Renal pelvis (tissue), 12 donors: ENCODE data around the gene MAP3K8. TPM values are rescaled to one million over a fixed set of nuclear protein-coding genes. Genes with fewer than 3 reads are reported as not detected.

ENCODE experiments used
- DNase-seq: peaks from one replicate; pipeline ENCODE4 v3.0.0-alpha.2; 2013
- long read RNA-seq, 16 experiments: transcript quantifications; one replicate each; lab custom pipeline, GENCODE V29; 2026
- polyA plus RNA-seq, 3 donors: library from polyadenylated mRNA; unstranded; fragments of 120-200 nt; gene quantifications; one replicate each; pipeline ENCODE4 v1.2.1, GENCODE V29; 2013; ENCODE audit not compliant: insufficient read length in 3 of 3

The MAP3K8 gene
- polyA plus RNA-seq = 10 to 100 TPM in 1 of 3 donors, 1 to 10 TPM in 2; 6.3 to 12.3 (median 9.3) TPM
- long read RNA-seq, donor 1, partial matches to known transcripts = 0 of 1 reads
- long read RNA-seq, donor 1, other reads (novel, unspliced or antisense) = 0 of 1 reads
- long read RNA-seq, donor 2, partial matches to known transcripts = 0 of 2 reads
- long read RNA-seq, donor 2, other reads (novel, unspliced or antisense) = 0 of 2 reads
- long read RNA-seq, donor 3 = 0 reads
- long read RNA-seq, donor 4, partial matches to known transcripts = 0 of 1 reads
- long read RNA-seq, donor 4, other reads (novel, unspliced or antisense) = 0 of 1 reads
- long read RNA-seq, donor 5, partial matches to known transcripts = 0 of 1 reads
- long read RNA-seq, donor 5, other reads (novel, unspliced or antisense) = 0 of 1 reads
- long read RNA-seq, donor 6, partial matches to known transcripts = 0 of 1 reads
- long read RNA-seq, donor 6, other reads (novel, unspliced or antisense) = 0 of 1 reads
- long read RNA-seq, donor 7 = 0 reads
- long read RNA-seq, donor 8, partial matches to known transcripts = 0 of 1 reads
- long read RNA-seq, donor 8, other reads (novel, unspliced or antisense) = 0 of 1 reads
- long read RNA-seq, donor 9, partial matches to known transcripts = 0 of 2 reads
- long read RNA-seq, donor 9, other reads (novel, unspliced or antisense) = 0 of 2 reads
- long read RNA-seq, donor 10, partial matches to known transcripts = 0 of 1 reads
- long read RNA-seq, donor 10, other reads (novel, unspliced or antisense) = 0 of 1 reads
- long read RNA-seq, donor 11 = 0 reads
- long read RNA-seq, donor 12, partial matches to known transcripts = 0 of 2 reads
- long read RNA-seq, donor 12, other reads (novel, unspliced or antisense) = 0 of 2 reads
- long read RNA-seq, donor 13 = 0 reads
- long read RNA-seq, donor 14 = 0 reads
- long read RNA-seq, donor 15, partial matches to known transcripts = 0 of 2 reads
- long read RNA-seq, donor 15, other reads (novel, unspliced or antisense) = 0 of 2 reads
- long read RNA-seq, donor 16 = 0 reads

GRCh38 chr10:30433730-30434272 is at the start of gene MAP3K8:
Gene MAP3K8 (plus strand): TSS chr10:30434184. CDS start chr10:30438939, 4,755 bp downstream.
- peak; percentile 87 for DNase-seq

DNA sequence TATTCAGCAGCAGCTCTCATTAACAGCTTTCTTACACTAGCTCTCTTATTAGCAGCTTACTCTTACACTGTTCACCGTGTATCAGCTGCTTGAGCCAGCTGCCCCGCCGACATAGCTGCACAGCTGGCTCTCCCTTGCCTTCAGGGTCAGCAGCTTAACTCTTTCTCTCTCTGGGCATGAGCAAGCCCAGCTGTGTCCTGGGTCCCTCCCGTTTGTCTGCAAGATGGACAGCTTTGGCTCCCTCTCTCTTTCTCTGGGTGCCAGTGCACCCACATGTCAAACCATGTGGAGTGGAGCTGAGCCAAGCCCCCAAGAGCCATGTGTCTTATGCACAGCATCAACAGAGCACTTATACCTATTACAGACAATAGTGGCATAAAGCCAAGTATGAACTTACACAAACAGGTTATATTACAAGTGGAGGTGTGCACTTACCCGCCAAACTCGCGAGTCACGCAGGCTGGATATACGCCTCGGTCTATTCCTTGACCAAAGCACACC is 49.2 kb upstream of the MAP3K8 start:
- DNase-seq = peak; percentile 39

DNA sequence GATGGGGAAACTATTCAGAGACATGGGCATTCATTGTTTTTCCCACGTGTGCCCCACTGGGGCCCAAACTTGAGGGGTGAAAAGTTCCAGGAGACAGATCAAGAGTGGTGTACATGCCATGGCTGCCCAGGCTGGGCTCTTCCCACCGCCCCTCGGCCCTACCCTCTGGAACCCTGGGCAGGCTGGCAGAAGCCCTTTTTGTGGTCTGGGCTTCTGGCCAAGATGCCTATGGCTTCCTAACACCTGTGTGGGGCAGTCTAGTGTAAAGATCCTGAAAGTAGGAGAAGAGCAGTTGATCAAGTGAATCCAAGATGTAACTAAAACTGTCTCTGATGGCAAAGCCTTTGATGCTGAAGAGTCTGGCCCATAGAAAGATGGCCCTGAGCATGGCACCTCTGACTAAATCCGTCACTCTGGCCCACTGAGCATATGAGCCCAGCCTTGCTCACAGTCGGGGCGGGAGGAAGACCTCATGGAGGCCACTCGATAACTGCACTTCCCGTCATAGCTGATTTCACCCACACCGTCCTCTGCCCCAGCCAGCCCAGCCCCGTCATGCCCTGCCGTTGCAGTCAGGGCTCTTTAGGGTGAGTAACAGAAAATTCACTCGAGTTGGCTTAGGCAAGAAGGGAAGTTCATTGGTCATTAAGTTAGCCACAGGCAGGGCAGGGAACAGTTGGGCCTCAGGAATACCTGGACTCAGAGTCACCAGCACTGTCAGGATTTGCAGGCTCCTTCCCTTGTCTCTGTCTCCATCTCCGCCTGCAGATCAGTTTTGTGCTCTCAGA is 47.0 kb upstream of the MAP3K8 start:
- DNase-seq = no peak

GRCh38 chr10:30387646-30388243 is 46.2 kb upstream of the MAP3K8 start:
- no peak for DNase-seq

DNA sequence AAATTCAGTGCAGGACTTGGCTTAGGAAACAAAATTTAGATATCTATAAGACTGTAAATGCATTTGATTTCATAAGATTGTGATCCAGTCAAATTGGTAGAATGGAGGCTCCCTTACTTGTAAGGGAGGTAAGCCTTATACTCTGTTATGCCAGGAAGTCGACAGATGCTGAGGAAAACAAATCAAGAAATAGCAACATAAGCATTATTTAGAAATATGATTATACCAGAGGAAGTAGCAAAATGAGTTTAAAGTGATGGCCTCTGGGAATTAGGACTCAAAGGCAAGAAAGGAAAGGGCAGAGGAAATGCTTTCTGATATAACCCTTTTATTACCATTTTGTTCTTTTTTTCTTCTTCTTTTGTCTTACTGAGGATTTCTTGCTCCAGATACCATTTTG is 44.4 kb upstream of the MAP3K8 start:
- no peak for DNase-seq

DNA sequence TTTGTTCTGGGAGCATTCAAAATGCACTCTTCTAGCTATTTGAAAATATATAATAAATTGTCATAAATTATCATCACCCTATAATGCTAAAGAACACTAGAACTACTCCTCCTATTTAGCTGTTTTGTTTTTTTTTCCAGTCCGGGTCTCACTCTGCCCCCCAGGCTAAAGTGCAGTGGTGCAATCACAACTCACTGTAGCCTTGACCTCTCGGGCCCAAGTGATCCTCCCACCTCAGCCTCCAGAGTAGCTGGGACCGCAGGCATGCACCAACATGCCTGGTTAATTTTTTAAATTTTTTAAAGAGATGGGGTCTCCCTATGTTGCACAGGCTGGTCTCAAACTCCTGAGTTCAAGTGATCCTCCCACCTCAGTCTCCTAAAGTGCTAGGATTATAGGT is 43.8 kb upstream of the MAP3K8 start:
- no peak for DNase-seq

DNA sequence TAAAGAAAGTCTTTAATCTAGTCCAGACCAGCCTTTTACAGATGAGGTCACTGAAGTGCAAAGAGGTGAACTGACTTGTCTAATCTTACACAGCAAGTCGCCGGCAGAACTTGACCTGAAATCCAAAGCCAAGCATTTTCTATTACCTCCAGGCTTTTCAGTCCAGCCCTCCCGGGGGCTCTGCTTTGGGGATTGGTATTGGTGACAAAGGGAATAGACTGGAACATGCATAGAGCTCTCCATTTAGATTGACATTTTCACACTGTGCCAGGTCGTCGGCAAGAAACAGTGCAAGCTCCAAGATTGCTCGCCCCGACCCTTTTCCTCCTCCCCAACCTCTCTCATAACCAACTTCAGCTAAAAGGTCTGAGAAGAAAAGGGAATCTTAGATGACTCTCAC is 42.7 kb upstream of the MAP3K8 start:
- DNase-seq = no peak

DNA sequence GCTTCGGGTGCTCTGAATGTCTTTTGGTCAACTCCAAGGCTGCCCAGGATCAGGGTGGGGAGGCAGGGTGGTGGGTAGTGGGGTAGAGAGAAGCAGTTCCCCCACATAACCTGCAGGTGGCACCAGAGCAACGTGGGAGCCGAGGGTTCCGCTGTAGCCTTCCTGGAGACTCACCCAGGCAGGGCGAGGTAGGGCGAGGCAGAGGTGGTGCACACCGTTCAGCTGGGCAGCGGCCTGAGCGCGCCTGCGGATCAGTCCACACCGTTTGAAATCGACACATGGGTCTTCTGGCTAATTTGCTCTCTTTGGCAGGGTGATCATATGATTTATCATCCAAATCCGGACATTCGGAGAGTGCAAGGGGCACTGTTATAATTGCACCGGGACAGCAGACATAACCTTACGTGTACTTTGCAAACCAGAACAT is 41.4 kb upstream of the MAP3K8 start:
- DNase-seq = peak; percentile 64

GRCh38 chr10:30396293-30396692 is 37.7 kb upstream of the MAP3K8 start:
- DNase-seq = no peak

DNA sequence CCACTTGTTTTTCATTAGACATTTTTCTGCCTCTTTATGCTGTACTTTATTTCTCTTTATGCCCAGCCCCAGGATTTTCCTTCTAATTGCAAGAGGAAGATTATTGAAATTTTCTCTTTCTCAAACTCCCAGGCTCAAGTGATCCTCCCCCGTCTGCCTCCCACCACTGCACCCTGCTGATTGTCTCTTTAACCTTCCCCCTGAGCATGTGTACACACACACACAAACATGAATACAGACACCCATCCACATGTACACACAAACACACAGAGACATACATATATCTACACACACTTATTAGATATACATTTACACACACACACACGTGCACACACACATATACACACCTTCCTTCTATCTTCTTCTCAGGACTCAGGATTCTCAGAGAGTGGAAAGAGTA is 37.3 kb upstream of the MAP3K8 start:
- no peak for DNase-seq

GRCh38 chr10:30398193-30398592 is 35.8 kb upstream of the MAP3K8 start:
- DNase-seq = no peak

DNA sequence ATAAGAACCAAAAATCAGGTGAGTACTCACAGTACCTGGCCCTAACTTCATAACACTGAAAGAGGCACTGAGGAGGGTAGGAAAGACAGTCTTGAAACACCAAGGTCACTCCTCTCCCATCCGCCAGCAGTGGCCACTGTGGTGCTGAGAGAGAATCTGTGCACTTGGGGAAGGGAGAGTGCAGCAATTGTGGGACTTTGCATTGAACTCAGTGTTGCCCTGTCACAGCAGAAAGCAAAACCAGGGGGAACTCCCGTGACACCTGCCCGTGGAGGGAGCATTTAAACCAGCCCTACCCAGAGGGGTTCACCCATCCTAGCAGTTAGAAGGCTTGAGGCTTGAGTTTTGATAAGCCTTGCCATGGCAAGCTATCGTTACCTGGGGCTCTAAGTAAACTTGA is 35.2 kb upstream of the MAP3K8 start:
- DNase-seq = no peak

DNA sequence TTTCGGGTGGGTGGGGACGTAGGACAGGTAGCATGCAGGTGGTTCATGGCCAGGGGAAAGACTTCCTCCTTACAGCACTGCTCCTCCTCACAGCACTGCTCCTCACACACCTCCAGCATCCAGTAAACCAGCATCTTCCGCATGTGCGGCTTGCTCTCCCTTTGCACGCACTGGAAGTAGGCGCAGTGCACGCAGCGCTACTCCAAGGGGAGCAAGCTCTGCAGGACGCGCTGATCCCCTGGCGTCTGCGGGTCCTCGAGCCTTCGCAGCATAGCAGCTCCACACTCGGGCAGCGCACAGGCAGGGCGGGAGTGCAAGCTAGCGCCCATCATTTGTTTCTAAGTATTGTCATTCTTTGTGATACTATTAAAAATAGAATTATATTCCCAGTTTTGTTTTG is 30.5 kb upstream of the MAP3K8 start:
- no peak for DNase-seq

DNA sequence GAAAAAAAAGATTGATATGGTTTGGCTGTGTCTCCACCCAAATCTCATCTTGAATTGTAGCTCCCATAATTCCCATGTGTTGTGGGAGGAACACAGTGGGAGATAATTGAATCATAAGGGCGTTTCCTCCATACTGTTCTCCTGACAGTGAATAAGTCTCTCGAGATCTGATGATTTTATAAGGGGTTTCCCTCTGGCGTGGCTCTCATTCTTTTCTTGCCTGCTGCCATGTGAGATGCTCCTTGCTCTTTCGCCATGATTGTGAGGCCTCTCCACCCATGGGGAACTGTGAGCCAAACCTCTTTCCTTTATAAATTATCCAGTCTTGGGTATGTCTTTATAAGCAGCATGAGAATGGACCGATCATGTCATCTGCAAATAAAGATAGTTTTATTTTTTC is 29.4 kb upstream of the MAP3K8 start:
- DNase-seq = no peak

GRCh38 chr10:30411263-30411662 is 22.7 kb upstream of the MAP3K8 start:
- no peak for DNase-seq

DNA sequence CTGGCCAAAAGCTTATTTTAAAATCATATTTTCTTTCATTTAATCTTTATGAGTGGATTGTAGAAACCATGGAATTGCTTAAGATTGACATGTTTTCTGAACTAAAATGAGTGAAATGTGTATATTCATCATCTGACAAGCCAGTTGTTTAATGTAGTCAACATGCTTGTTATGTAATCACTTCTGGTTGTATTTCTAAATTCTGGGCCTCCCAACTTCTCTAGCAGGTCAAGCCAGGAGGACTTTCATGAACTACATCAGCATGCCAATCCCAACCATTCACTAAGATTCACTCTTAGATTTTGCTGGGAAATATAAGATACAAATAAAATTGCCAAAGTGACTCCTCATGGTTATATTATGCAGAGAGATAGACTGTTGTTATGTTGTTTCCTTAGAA is 21.1 kb upstream of the MAP3K8 start:
- DNase-seq = no peak

DNA sequence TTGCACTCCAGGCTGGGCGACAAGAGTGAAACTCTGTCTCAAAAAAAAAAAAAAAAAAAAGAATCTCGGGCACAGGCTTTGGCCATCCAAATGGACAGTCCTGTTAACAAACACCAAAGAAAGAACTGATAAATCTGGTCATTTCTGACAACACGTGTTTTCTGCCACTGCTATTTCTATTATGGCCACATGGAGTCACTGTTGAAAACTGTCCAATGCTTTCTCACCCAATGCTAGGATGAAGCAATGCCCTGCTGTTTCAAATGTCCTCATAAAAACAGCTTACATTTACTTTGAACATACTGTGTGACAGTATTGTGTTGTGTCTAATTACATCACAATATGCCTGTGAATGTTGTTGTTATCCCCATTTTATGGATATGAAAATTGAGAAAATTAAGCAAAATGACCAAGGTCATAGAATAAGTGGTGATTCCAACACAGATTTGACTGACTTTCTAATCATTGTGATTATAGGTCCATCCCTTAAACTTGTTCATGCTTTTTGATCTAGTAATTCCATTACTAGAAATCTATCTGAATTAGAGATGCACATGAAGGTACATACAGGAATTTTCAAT is 19.9 kb upstream of the MAP3K8 start:
- DNase-seq = no peak

- no peak for DNase-seq
Observed at GRCh38 chr10:30415593-30415992, 18.4 kb upstream of the MAP3K8 start.

DNA sequence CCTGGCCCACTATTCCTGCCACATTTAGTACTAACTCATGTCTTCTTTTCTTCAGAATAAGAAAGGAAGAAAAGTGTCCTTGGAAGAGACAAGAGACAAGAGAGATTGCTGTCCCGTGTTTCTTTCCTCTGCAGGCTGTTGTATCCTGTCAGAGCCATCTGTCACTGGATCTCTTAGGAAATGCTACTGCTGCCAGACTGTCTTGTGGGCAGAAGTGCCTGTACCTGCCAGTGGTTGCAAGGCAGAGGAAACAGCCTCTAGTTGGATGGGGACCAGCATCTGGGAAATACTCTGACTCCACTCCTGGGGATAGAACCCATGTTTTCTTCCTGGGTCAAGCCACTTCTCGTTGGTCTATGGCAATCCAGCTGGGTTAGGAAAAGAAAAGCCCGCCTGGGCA is 16.7 kb upstream of the MAP3K8 start:
- DNase-seq = no peak

DNA sequence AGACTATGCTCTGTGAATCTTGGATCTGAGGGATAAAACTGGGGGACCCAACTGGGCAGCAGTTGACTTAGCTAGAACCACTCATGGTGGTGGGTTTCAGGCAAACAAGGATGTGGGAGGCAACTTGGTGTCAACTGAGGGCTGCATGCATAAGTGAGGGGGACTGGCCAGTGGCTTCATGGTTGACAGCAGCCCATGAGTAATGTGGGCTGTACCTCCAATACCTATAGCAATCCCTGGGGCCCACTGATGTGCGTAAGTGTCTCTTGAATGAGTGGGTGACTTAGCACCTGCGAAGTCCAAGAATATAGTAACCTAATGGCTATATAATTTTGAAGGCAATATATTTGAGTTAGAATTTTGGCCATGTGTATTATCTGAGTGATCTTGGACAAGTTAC is 13.7 kb upstream of the MAP3K8 start:
- no peak for DNase-seq

DNA sequence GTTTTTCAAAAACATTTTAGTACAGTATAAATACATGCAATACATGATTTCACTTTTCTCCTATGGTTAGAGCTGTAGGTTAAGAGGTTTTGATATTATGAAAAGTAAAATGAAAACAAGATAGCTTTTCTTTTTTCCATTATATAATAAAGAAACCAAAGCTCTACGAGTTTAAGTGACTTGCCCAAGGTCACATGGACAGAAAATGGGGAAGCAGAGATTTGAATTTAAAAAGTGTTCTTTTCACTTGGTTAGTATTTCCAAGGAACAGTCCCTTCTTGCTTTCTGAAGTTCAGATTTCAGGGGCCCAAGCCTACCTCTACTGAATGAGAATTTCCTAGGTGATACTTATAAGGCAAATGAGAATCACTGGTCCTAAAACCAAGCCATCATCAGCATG is 13.2 kb upstream of the MAP3K8 start:
- DNase-seq = no peak
